MM.1S (cell line): ENCODE data around the gene ASCC2.
"Not testable (repeated sequence)": the region's sequence is repeated elsewhere in the genome, so short reads cannot be mapped to it uniquely, and the experiment has no call there.

ENCODE experiments used
- EZH2 ChIP-seq: fragments of 300-600 bp; sonication (generic); optimal IDR thresholded peaks from 2 replicates; pipeline ENCODE3; 2017; ENCODE audit warnings: low read depth, mild to moderate bottlenecking, antibody characterized with exemption, low read length, mixed read lengths
- EZH2phosphoT487 ChIP-seq: fragments of 300-600 bp; sonication (generic); IDR thresholded peaks from 2 replicates; pipeline ENCODE4 v1.6.1; 2018; ENCODE audit warnings: antibody characterized with exemption, low read length
- TF ChIP-seq, protein P1 (sequence below): fragments of 300-600 bp; sonication (generic); IDR thresholded peaks from 2 replicates; pipeline ENCODE4 v1.5.1; 2016; ENCODE audit warnings: antibody characterized with exemption, low read length, mixed read lengths

DNA sequence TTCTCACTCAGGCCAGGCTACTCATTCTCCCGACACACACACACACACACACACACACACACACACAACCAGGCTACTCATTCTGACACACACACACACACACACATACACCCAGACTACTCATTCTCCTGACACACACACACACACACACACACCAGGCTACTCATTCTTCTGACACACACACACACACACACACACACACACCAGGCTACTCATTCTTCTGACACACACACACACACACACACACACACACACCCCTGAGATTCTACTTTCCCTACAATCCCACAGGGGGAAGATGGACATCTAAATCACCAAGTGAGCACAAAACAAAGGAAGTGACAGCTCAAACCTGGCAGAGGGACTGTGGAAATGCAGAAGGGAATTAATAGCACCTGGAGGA lies 10.3 kb downstream of the ASCC2 start:
- TF ChIP-seq, protein P1, sequence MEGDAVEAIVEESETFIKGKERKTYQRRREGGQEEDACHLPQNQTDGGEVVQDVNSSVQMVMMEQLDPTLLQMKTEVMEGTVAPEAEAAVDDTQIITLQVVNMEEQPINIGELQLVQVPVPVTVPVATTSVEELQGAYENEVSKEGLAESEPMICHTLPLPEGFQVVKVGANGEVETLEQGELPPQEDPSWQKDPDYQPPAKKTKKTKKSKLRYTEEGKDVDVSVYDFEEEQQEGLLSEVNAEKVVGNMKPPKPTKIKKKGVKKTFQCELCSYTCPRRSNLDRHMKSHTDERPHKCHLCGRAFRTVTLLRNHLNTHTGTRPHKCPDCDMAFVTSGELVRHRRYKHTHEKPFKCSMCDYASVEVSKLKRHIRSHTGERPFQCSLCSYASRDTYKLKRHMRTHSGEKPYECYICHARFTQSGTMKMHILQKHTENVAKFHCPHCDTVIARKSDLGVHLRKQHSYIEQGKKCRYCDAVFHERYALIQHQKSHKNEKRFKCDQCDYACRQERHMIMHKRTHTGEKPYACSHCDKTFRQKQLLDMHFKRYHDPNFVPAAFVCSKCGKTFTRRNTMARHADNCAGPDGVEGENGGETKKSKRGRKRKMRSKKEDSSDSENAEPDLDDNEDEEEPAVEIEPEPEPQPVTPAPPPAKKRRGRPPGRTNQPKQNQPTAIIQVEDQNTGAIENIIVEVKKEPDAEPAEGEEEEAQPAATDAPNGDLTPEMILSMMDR, result not testable (repeated sequence)
- not testable (repeated sequence) for TF ChIP-seq EZH2, EZH2phosphoT487
